Activated T-cell treated with anti-CD3 and anti-CD28 coated beads, Interleukin-2, amount 50 U/mL, for 24 hours (primary cell): ENCODE measurements around the gene HLA-DOB.

Source experiments
- DNase-seq: peaks from one replicate; pipeline ENCODE4 v3.0.0-alpha.2; 2020
- H3K27ac Mint-ChIP-seq: 2 replicates; pipeline ENCODE4 v1.8.0; 2020; ENCODE audit warnings: mild to moderate bottlenecking, mixed read lengths
- H3K27me3 Mint-ChIP-seq: 2 replicates; pipeline ENCODE4 v1.8.0; 2020; ENCODE audit warnings: mixed read lengths
- H3K36me3 Mint-ChIP-seq: 2 replicates; pipeline ENCODE4 v1.8.0; 2020; ENCODE audit warnings: low read depth, mixed read lengths
- H3K4me1 Mint-ChIP-seq: 2 replicates; pipeline ENCODE4 v1.8.0; 2020; ENCODE audit warnings: low read depth, mixed read lengths
- H3K4me3 Mint-ChIP-seq: 2 replicates; pipeline ENCODE4 v1.8.0; 2020; ENCODE audit warnings: mild to moderate bottlenecking, moderate library complexity, mixed read lengths
- H3K9me3 Mint-ChIP-seq: 2 replicates; pipeline ENCODE4 v1.8.0; 2020; ENCODE audit warnings: mixed read lengths

HLA-DOB gene

GRCh38 chr6:32816746-32817204, at the start of gene HLA-DOB:
Gene HLA-DOB (minus strand): TSS chr6:32817002. CDS start chr6:32816951, 51 bp downstream.
- no peak for DNase-seq
- H3K4me3 Mint-ChIP-seq, result no peak within 1 kb of the TSS
- no peak within 1 kb of the TSS for H3K27ac Mint-ChIP-seq
- no peaks in the 10 kb centered on the region for H3K27me3 Mint-ChIP-seq
- peaks cover 15% of the 10 kb centered on the region for H3K36me3 Mint-ChIP-seq
- H3K9me3 Mint-ChIP-seq, result no peaks in the 10 kb centered on the region
- H3K4me1 Mint-ChIP-seq, result peaks cover 11% of the 10 kb centered on the region

DNA sequence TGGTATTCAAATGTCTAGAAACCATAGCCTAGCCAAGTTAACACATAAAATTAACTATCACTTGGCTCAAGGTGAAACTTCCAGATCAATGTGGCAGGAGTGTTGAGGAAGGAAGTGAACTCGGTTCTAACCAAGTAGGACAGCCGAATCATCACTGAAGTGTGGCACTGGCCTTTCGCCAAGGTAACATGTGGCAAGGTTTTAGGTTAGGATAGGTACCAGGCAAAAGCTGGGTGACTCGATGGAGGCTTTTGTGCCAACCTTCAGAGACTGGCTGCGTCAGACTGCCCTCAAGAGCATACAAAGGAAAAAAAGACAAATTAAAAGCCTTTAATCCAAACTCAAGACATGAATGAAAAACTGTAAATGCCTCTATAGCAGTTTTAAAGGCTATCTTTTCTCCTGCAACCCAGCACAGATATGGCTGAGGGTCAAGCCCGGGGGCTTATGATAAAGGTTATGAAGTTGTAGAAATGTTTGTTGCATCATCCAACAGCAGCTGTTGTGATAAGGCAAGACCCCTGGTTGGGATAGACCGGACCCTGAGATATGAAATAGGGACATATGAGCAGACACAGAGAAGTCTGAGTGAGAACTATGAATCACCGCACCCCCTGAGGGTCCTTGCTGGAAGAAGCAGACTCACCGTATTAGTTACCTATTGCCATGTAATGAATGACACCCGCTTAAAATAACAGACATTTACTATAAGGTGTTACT, 49.1 kb upstream of the HLA-DOB start:
- Mint-ChIP-seq H3K27me3 (no peaks in the 10 kb centered on the region), H3K4me3 (no peak overlapping the region), H3K9me3 (no peaks in the 10 kb centered on the region), H3K36me3 (peaks cover 28% of the 10 kb centered on the region), H3K4me1 (peaks cover 40% of the 10 kb centered on the region), H3K27ac (peak overlapping the region; percentile 26)
- DNase-seq, result no peak

GRCh38 chr6:32862725-32863124, 45.9 kb upstream of the HLA-DOB start:
- H3K36me3 Mint-ChIP-seq, result peaks cover 59% of the 10 kb centered on the region
- H3K27me3 Mint-ChIP-seq, result no peaks in the 10 kb centered on the region
- H3K27ac Mint-ChIP-seq, result no peak overlapping the region
- H3K4me1 Mint-ChIP-seq, result peaks cover 60% of the 10 kb centered on the region
- DNase-seq, result no peak
- H3K4me3 Mint-ChIP-seq, result no peak overlapping the region
- no peaks in the 10 kb centered on the region for H3K9me3 Mint-ChIP-seq

GRCh38 chr6:32860674-32861073, 43.9 kb upstream of the HLA-DOB start:
- no peak for DNase-seq
- H3K9me3 Mint-ChIP-seq, result no peaks in the 10 kb centered on the region
- no peaks in the 10 kb centered on the region for H3K27me3 Mint-ChIP-seq
- no peak overlapping the region for H3K4me3 Mint-ChIP-seq
- peaks cover 79% of the 10 kb centered on the region for H3K36me3 Mint-ChIP-seq
- H3K27ac Mint-ChIP-seq, result peak overlapping the region; percentile 42
- H3K4me1 Mint-ChIP-seq, result peaks cover 59% of the 10 kb centered on the region

- Mint-ChIP-seq H3K27me3 (no peaks in the 10 kb centered on the region), H3K27ac (peak overlapping the region; percentile 86), H3K36me3 (peaks cover 87% of the 10 kb centered on the region), H3K4me3 (peak overlapping the region; percentile 59), H3K9me3 (no peaks in the 10 kb centered on the region), H3K4me1 (peaks cover 57% of the 10 kb centered on the region)
- no peak for DNase-seq
Measured at GRCh38 chr6:32858194-32858593, 41.4 kb upstream of the HLA-DOB start.

- Mint-ChIP-seq H3K36me3 (peaks cover 94% of the 10 kb centered on the region), H3K4me3 (peak overlapping the region; percentile 59), H3K9me3 (no peaks in the 10 kb centered on the region), H3K27ac (peak overlapping the region; percentile 100), H3K27me3 (no peaks in the 10 kb centered on the region), H3K4me1 (peaks cover 57% of the 10 kb centered on the region)
- no peak for DNase-seq
Measured at GRCh38 chr6:32857156-32857891, 40.5 kb upstream of the HLA-DOB start.

GRCh38 chr6:32855467-32856174, 38.8 kb upstream of the HLA-DOB start:
- DNase-seq, result no peak
- no peaks in the 10 kb centered on the region for H3K27me3 Mint-ChIP-seq
- H3K27ac Mint-ChIP-seq, result peak overlapping the region; percentile 100
- H3K4me3 Mint-ChIP-seq, result peak overlapping the region; percentile 97
- peaks cover 61% of the 10 kb centered on the region for H3K4me1 Mint-ChIP-seq
- H3K36me3 Mint-ChIP-seq, result peaks cover 95% of the 10 kb centered on the region
- no peaks in the 10 kb centered on the region for H3K9me3 Mint-ChIP-seq

DNA sequence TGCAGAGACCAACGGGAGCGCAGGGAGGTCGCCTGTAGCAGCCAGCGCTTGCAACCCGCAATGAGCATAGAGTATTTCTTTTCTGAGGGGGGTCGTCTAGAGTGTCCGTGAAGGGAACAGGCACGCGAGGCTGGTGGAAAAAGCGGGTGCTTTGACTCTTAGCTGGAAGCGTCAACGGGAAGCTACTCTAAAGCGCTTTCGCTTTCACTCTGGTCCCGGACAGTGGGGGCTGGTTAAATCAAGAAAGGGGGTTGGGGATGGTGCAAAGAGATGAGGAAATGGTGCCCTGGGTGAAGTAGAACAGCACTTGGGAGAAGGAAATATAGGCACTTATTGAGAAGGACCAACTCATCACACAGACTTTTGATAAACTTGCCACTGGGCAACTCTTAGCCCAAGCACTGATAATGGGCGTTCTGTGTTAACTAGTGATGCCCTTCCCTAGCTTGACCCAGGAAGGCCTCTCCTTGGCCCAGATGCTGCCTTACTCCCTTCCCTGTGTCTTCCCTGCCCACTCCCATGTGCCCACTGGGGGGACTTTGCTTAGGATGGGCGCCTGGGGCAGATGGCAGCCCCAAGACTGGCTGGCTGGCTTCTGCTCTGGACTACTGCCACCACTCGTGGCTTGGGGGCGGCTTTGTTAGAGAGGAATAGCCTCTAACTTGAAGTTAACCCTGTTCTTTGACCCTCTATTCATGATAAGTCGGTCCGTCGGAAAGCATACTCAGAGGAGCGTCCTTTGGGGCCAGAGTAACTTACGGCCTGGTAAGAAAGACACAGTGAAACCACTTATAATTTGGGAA, 37.8 kb upstream of the HLA-DOB start:
- Mint-ChIP-seq H3K36me3 (peaks cover 95% of the 10 kb centered on the region), H3K4me3 (peak overlapping the region; percentile 97), H3K9me3 (no peaks in the 10 kb centered on the region), H3K27me3 (no peaks in the 10 kb centered on the region), H3K27ac (peak overlapping the region; percentile 100), H3K4me1 (peaks cover 66% of the 10 kb centered on the region)
- peak; percentile 57 for DNase-seq

DNA sequence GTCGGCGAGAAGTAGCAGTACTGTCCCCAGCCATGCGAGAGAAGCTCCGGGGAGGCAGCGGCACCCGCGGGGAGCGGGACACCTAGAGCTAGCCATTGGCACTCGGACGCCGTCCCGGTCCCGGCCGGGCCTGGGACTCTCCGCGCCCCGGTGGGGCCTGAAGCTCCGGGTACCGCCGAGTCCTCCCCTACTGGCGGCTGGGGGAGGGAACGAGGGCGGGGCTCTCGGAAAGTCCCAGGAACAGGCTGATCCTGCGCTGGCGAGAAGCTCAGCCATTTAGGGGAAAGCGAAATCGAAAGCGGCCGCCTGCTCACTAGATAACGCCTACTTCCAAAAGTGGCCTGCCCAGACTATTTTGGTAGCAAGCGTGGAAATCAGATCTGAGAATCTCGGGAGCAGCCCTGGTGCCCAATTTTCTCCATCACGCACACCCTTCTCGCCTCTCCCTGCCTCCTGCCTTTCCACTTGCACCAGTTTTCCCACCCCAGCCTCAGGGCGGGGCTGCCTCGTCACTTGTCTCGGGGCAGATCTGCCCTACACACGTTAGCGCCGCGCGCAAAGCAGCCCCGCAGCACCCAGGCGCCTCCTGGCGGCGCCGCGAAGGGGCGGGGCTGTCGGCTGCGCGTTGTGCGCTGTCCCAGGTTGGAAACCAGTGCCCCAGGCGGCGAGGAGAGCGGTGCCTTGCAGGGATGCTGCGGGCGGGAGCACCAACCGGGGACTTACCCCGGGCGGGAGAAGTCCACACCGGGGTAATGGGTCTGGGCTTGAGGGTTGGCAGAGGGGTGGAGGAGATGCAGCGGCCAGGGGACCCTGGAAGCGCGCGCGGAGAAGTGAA, 37.0 kb upstream of the HLA-DOB start, which contains the start of the genes PSMB9 and TAP1:
PSMB9 (plus strand) TSS at position 652 of the 835 bp plus-strand sequence; CDS start at position 690, 38 bp downstream.
TAP1 (minus strand) TSS at position 164 of the 835 bp plus-strand sequence; CDS start at position 96, 68 bp downstream.
- Mint-ChIP-seq H3K4me1 (peaks cover 63% of the 10 kb centered on the region), H3K36me3 (peaks cover 94% of the 10 kb centered on the region), H3K27me3 (no peaks in the 10 kb centered on the region), H3K27ac (peak within 1 kb of the TSS; percentile 100), H3K4me3 (peak within 1 kb of the TSS; percentile 97), H3K9me3 (no peaks in the 10 kb centered on the region)
- peak; percentile 96 for DNase-seq

DNA sequence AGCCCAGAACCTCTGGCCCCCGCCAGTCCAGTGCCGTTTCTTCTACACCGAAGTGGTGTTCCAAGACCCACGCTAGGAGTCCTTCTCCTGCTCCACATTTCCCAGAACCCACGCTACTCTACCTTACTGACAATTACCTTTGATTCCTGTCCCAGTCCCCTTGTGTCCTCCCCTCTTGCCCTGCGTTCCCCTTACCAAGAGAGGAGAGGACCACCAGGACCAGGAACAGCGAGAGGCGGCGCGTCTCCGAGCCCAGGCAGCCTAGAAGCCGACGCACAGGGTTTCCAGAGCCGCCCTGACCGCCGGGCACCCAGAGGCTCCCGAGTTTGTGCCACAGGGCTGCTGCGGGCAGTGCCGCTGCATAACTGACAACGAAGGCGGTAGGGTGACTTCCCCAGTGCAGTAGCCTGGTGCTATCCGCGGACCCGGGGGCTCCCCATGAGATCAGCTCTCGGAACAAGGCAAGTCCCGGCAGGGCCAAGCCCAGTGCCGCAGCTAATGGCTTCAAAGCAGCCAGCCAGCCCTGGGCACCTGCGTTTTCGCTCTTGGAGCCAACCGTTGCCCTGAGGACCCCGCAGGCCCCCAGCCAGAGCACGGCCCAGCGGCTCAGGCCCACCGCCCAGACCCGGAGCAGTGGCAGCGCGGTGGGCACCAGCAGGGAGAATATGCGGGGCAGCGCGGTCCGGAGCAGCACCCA, 36.2 kb upstream of the HLA-DOB start:
- Mint-ChIP-seq H3K27me3 (no peaks in the 10 kb centered on the region), H3K4me1 (peaks cover 63% of the 10 kb centered on the region), H3K27ac (peak overlapping the region; percentile 100), H3K4me3 (peak overlapping the region; percentile 97), H3K9me3 (no peaks in the 10 kb centered on the region), H3K36me3 (peaks cover 94% of the 10 kb centered on the region)
- peak; percentile 79 for DNase-seq

DNA sequence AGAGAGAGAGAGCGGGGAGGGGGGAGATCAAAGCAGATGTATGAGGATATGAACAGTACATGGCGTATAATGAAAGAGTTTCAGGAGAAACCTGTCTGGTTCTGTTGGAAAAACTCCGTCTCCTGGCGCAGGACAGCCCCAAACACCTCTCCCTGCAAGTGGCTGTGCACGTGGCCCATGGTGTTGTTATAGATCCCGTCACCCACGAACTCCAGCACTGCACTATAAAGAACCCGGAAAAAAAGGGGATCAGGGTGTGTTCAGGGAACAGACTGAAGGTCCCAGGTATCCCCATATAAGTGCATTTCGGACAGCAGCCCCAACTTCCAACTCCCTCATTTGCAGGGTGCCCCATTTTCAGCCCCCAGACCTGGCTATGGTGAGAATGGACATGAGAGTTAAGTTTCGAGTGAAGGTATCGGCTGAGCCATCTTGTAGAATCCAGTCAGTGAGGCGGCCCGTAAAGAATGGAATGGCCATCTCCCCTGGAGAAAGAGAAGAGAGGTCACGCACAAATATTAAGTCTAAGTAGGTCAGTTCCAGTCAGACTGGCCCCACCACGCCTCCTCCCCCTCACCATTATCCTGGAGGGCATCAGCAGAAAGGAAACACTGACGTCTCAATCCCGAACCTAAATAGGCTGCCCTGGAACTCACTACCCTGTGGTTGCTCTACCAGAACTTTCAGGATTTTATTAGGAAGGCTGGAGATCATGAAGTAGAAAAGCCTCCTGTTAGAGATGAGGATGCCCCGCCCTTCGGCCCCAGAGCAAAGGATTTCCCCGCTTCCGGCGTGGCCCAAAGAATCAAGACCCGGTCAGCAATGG, 35.4 kb upstream of the HLA-DOB start:
- H3K27ac Mint-ChIP-seq, result peak overlapping the region; percentile 100
- DNase-seq, result no peak
- peak overlapping the region; percentile 97 for H3K4me3 Mint-ChIP-seq
- H3K27me3 Mint-ChIP-seq, result no peaks in the 10 kb centered on the region
- no peaks in the 10 kb centered on the region for H3K9me3 Mint-ChIP-seq
- peaks cover 63% of the 10 kb centered on the region for H3K4me1 Mint-ChIP-seq
- peaks cover 94% of the 10 kb centered on the region for H3K36me3 Mint-ChIP-seq

- peak overlapping the region; percentile 97 for H3K4me3 Mint-ChIP-seq
- no peak for DNase-seq
- H3K27me3 Mint-ChIP-seq, result no peaks in the 10 kb centered on the region
- H3K27ac Mint-ChIP-seq, result peak overlapping the region; percentile 100
- H3K4me1 Mint-ChIP-seq, result peaks cover 64% of the 10 kb centered on the region
- H3K9me3 Mint-ChIP-seq, result no peaks in the 10 kb centered on the region
- H3K36me3 Mint-ChIP-seq, result peaks cover 94% of the 10 kb centered on the region
Measured at GRCh38 chr6:32851025-32851424, 34.2 kb upstream of the HLA-DOB start.
